ENCODE measurements around the gene NET1. TPM values are rescaled to one million over a fixed set of nuclear protein-coding genes. Genes with fewer than 3 reads are reported as not detected.
A peak's percentile ranks its signal among the peaks of the same experiment; 100 is the strongest.

NET1 gene
- polyA plus RNA-seq, 2 of the 4 experiments (the other 2 are of a cell fraction), result 42.9 to 132 TPM

DNA sequence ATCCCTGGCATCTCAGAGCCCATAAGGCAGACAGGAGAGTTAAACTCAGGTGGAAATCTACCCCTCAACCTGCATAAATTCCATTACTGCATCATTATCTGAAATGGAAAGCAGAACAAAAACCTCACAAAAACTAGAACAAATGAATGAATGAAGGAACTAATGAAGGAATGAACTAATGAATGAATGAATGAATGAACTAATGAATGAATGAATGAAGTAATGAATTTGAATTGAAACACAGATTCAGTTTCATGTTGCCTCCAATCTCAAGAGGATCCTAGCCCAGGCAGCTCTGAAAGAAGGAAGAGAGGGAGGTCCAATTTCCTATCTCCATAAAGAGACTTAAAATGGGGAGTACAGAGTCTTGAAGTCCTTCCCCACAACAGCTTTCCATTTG is 49.5 kb upstream of the NET1 start:
- ATAC-seq (no peak), FAIRE-seq (no peak), DNase-seq (ENCODE audit: low read depth in 1 of 2, low spot score in 1 of 2) (no peak)
- H3K4me3 ChIP-seq, result no peak overlapping the region
- POLR2A ChIA-PET, result no interaction called here
- H3K27ac ChIP-seq, result no peak overlapping the region
- no peak for TF ChIP-seq EHF (CRISPR knock-in tag; IDR thresholded peaks at IDR 0.05)
- no peak for TF ChIP-seq NR3C1 (IDR thresholded peaks at IDR 0.05)
- no peak for TF ChIP-seq FOSB (CRISPR knock-in tag; IDR thresholded peaks at IDR 0.05)
- TF ChIP-seq, protein P1, sequence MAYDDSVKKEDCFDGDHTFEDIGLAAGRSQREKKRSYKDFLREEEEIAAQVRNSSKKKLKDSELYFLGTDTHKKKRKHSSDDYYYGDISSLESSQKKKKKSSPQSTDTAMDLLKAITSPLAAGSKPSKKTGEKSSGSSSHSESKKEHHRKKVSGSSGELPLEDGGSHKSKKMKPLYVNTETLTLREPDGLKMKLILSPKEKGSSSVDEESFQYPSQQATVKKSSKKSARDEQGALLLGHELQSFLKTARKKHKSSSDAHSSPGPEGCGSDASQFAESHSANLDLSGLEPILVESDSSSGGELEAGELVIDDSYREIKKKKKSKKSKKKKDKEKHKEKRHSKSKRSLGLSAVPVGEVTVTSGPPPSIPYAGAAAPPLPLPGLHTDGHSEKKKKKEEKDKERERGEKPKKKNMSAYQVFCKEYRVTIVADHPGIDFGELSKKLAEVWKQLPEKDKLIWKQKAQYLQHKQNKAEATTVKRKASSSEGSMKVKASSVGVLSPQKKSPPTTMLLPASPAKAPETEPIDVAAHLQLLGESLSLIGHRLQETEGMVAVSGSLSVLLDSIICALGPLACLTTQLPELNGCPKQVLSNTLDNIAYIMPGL (CRISPR knock-in tag; IDR thresholded peaks at IDR 0.05; ENCODE audit: borderline replicate concordance), result no peak
- no peak for TF ChIP-seq NFE2L2 (conservative IDR thresholded peaks at IDR 0.05; ENCODE audit: low read length)
- no peak for TF ChIP-seq ZFP36 (IDR thresholded peaks at IDR 0.05; ENCODE audit: borderline replicate concordance, partially characterized antibody)
- TF ChIP-seq RCOR1 (IDR thresholded peaks at IDR 0.05; ENCODE audit: low read depth, low read length), result no peak
- CTCF ChIA-PET, result interaction anchor here (1.0 to 1.7 kb wide), 3 partner anchors 22 to 513 kb away, joined by 3 to 4 read pairs (median 3); no protein-coding TSS in a partner anchor
- H3K9me3 ChIP-seq, result no peaks in the 10 kb centered on the region
- no peak overlapping the region for H3K4me2 ChIP-seq
- H3K4me1 ChIP-seq, result peaks cover 16% of the 10 kb centered on the region

DNA sequence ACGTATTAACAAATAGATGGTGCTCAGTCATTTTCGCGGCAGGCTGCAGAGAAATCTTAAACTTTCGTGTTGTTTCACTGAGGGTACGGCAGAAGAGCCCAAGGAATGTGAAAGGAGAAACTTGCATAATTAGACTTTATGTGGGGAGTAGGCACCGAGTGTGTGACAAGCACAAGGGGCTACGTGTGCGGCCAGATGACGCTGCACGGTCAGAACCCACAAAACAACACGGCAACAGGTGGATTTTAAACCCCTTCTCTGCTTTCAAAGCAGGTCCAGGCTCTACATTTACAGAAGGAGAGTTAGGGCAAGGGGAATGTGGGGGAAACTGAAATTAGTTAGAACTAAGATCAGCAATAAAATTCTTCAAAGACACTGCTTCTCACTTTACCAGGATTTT is 48.0 kb upstream of the NET1 start:
- CTCF ChIA-PET, result interaction anchor here (1.7 kb wide), 1 partner anchor 20 kb away, joined by 3 read pairs; no protein-coding TSS in a partner anchor
- FAIRE-seq, result no peak

DNA sequence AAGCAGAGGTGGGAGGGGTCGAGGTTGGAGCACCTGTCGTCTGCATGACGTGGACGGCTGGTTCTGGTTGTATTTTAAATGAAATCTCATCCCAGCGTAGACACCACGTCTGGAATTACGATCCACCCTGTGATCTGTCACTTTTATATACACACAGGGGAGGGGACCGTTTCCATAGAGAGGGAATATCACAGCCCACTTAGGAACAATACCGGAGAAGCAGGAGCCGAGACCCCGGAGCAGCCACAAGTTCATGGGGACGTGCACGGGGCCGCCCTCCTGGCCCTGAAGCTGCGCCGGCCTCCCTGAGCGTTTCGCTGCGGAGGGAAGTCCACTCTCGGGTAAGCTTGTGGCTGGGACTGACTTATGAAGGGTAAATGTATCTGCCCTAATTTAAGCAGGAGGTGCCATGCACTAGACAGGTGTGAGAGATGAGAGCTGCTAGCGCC is 47.4 kb upstream of the NET1 start, which contains the start of gene UCN3:
TSS of gene UCN3 (plus strand) at position 77 of the 449 bp plus-strand sequence. CDS start 8,755 bp downstream, outside the sequence.
- Histone ChIP-seq H3K27ac (no peak within 1 kb of the TSS), H3K4me2 (no peak within 1 kb of the TSS), H3K4me3 (no peak within 1 kb of the TSS), H3K4me1 (peaks cover 11% of the 10 kb centered on the region), H3K9me3 (no peaks in the 10 kb centered on the region)
- TF ChIP-seq ZNF302 (CRISPR knock-in tag; IDR thresholded peaks at IDR 0.05), result no peak
- no peak for TF ChIP-seq RFX5 (IDR thresholded peaks at IDR 0.05)
- 77% methylated on average over 21 of the region's 21 CpGs for WGBS (ENCODE audit: missing lambda C conversion rate)
- ATAC-seq (no peak), DNase-seq (ENCODE audit: low read depth in 1 of 2, low spot score in 1 of 2) (no peak), FAIRE-seq (no peak)
- ChIA-PET POLR2A (no interaction called here), CTCF (no interaction called here)

More for the DNA sequence above, 48.0 kb upstream of the NET1 start:
- Histone ChIP-seq H3K4me2 (no peak overlapping the region), H3K4me3 (no peak overlapping the region), H3K4me1 (peaks cover 16% of the 10 kb centered on the region), H3K9me3 (no peaks in the 10 kb centered on the region), H3K27ac (no peak overlapping the region)
- no peak for DNase-seq (ENCODE audit: low read depth in 1 of 2, low spot score in 1 of 2)
- POLR2A ChIA-PET, result no interaction called here
- 94% methylated on average over 11 of the region's 11 CpGs for WGBS (ENCODE audit: missing lambda C conversion rate)
- TF ChIP-seq NPAS2 (CRISPR knock-in tag; IDR thresholded peaks at IDR 0.05; ENCODE audit: borderline replicate concordance) (no peak), EHF (CRISPR knock-in tag; IDR thresholded peaks at IDR 0.05) (no peak), NR3C1 (IDR thresholded peaks at IDR 0.05) (no peak), MAZ (IDR thresholded peaks at IDR 0.05; ENCODE audit: borderline replicate concordance, low read depth, low read length) (no peak), GATA3 (IDR thresholded peaks at IDR 0.05; ENCODE audit: borderline replicate concordance) (no peak)
- ATAC-seq, result no peak

DNA sequence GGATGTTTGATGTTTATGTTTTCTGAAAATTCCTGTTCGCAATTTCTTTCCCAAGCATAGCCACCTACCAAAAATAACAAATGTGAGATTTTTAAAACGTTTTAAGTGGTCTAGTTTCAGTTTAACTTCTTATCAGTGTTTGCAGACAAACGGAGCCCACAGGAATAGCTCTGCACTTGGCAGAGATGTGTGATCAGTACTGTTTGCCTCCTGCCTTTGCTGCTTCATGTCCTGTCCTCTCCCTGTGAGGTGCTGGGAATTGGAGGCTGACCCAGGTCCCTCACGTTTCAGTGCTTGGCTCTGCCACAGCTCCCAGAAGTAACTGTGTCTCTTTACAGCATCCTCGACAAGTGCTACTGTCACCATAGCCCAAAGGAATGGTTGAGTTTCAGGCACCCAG is 46.4 kb upstream of the NET1 start:
- H3K9me3 ChIP-seq, result no peaks in the 10 kb centered on the region
- CTCF ChIA-PET, result interaction anchor here (0.6 kb wide), 1 partner anchor 79 kb away, joined by 3 read pairs; no protein-coding TSS in a partner anchor
- H3K4me2 ChIP-seq, result no peak overlapping the region
- H3K27ac ChIP-seq, result no peak overlapping the region
- no peak overlapping the region for H3K4me3 ChIP-seq
- POLR2A ChIA-PET, result no interaction called here
- TF ChIP-seq MAFK (IDR thresholded peaks at IDR 0.05; ENCODE audit: partially characterized antibody) (no peak), KDM5A (IDR thresholded peaks at IDR 0.05) (no peak), SREBF2 (IDR thresholded peaks at IDR 0.05) (no peak), NFE2L2 (conservative IDR thresholded peaks at IDR 0.05; ENCODE audit: low read length) (no peak), HOXB5 (CRISPR knock-in tag; IDR thresholded peaks at IDR 0.05) (no peak), NPAS2 (CRISPR knock-in tag; IDR thresholded peaks at IDR 0.05; ENCODE audit: borderline replicate concordance) (no peak), RFX5 (IDR thresholded peaks at IDR 0.05) (no peak), CEBPB (IDR thresholded peaks at IDR 0.05) (no peak), JUN (IDR thresholded peaks at IDR 0.05) (no peak), ESRRA (IDR thresholded peaks at IDR 0.05; ENCODE audit: borderline replicate concordance, low read length) (no peak), EHF (CRISPR knock-in tag; IDR thresholded peaks at IDR 0.05) (no peak), POLR2AphosphoS2 (conservative IDR thresholded peaks at IDR 0.05; ENCODE audit: low read length) (no peak), RAD21 (conservative IDR thresholded peaks at IDR 0.05 in 1 of 2, IDR thresholded peaks at IDR 0.05 in 1 of 2) (no peak), JUNB (IDR thresholded peaks at IDR 0.05) (no peak), RCOR1 (IDR thresholded peaks at IDR 0.05; ENCODE audit: low read depth, low read length) (no peak)
- TF ChIP-seq, protein P2, sequence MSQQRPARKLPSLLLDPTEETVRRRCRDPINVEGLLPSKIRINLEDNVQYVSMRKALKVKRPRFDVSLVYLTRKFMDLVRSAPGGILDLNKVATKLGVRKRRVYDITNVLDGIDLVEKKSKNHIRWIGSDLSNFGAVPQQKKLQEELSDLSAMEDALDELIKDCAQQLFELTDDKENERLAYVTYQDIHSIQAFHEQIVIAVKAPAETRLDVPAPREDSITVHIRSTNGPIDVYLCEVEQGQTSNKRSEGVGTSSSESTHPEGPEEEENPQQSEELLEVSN (IDR thresholded peaks at IDR 0.05; ENCODE audit: borderline replicate concordance, low read depth), result no peak
- TF ChIP-seq, protein P3, sequence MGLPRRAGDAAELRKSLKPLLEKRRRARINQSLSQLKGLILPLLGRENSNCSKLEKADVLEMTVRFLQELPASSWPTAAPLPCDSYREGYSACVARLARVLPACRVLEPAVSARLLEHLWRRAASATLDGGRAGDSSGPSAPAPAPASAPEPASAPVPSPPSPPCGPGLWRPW (IDR thresholded peaks at IDR 0.05), result no peak
- peaks cover under 1% of the 10 kb centered on the region; the same call in 2 of the 3 replicates for H3K4me1 ChIP-seq
- DNase-seq (ENCODE audit: low read depth in 1 of 2, low spot score in 1 of 2) (no peak), ATAC-seq (peak; percentile 11 to 43; a peak in 2 of 6 replicates), FAIRE-seq (no peak)
- WGBS (ENCODE audit: missing lambda C conversion rate), result 38% methylated on average over 5 of the region's 5 CpGs
